ENCODE data around the gene IL16. TPM values are rescaled to one million over a fixed set of nuclear protein-coding genes. Genes with fewer than 3 reads are reported as not detected.

The IL16 gene
- total RNA-seq, 1 experiment from 2014 or later: not detected

DNA sequence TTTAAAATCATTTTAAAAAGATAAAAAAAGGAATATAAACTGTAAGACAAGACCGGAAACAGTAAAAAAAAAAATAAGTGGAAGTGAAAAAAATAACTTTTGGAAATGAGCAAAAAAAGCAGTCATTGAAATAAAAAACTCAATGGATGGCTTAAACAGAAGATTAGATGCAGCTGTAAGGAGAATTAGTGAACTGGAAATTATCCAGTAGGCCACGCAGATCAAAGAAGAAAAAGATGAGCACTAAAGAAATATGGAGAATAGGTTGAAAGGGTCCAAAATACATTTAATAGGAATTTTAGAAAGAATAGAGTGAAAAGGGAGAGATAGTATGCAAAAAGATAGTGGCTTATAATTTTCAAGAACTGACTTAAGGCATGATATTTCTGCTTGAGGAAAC is 80.3 kb downstream of the IL16 start:
- H3K4me3 Mint-ChIP-seq (ENCODE audit: low read depth, unreplicated experiment): no peak overlapping the region
- peaks cover 96% of the 10 kb centered on the region for H3K27me3 Mint-ChIP-seq (ENCODE audit: unreplicated experiment)
- intact Hi-C loops (cut with micrococcal nuclease; ENCODE audit: unreplicated experiment): no loop called here
- H3K36me3 Mint-ChIP-seq (ENCODE audit: insufficient read depth, unreplicated experiment): no peaks in the 10 kb centered on the region
- H3K4me1 Mint-ChIP-seq (ENCODE audit: low read depth, unreplicated experiment): no peaks in the 10 kb centered on the region
- no peak for DNase-seq
- H3K27ac Mint-ChIP-seq (ENCODE audit: unreplicated experiment): no peak overlapping the region
- H3K9me3 Mint-ChIP-seq (ENCODE audit: low read depth, unreplicated experiment): no peaks in the 10 kb centered on the region
- CTCF ChIA-PET: interaction anchor here (0.7 kb wide), 1 partner anchor 62 kb away, joined by 3 read pairs; no protein-coding TSS in a partner anchor
- no TSS peak for BruUV-seq (replicated peaks)
- TF ChIP-seq, protein P1, sequence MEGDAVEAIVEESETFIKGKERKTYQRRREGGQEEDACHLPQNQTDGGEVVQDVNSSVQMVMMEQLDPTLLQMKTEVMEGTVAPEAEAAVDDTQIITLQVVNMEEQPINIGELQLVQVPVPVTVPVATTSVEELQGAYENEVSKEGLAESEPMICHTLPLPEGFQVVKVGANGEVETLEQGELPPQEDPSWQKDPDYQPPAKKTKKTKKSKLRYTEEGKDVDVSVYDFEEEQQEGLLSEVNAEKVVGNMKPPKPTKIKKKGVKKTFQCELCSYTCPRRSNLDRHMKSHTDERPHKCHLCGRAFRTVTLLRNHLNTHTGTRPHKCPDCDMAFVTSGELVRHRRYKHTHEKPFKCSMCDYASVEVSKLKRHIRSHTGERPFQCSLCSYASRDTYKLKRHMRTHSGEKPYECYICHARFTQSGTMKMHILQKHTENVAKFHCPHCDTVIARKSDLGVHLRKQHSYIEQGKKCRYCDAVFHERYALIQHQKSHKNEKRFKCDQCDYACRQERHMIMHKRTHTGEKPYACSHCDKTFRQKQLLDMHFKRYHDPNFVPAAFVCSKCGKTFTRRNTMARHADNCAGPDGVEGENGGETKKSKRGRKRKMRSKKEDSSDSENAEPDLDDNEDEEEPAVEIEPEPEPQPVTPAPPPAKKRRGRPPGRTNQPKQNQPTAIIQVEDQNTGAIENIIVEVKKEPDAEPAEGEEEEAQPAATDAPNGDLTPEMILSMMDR (IDR thresholded peaks at IDR 0.05; ENCODE audit: unreplicated experiment): no peak

DNA sequence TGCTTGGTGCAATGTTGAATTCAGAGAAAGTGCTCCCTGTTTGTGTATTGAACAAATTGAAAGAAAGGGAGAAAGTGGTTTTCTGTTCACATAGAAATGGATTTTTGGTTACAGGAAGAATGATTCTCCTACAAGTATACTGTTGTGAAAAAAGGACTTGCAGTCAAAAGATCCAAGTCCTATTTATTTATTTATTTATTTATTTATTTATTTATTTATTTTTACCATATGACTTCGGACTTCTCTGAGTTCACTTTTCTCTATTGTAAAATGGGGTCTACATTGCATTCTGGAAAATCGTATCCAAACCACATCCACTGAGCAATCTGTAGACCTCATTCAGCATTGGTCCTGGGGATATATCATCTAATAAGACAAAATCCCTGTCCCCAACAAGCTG is 81.2 kb downstream of the IL16 start:
- Mint-ChIP-seq H3K9me3 (ENCODE audit: low read depth, unreplicated experiment) (no peaks in the 10 kb centered on the region), H3K27me3 (ENCODE audit: unreplicated experiment) (peaks cover 96% of the 10 kb centered on the region), H3K4me1 (ENCODE audit: low read depth, unreplicated experiment) (no peaks in the 10 kb centered on the region), H3K27ac (ENCODE audit: unreplicated experiment) (no peak overlapping the region), H3K36me3 (ENCODE audit: insufficient read depth, unreplicated experiment) (no peaks in the 10 kb centered on the region), H3K4me3 (ENCODE audit: low read depth, unreplicated experiment) (no peak overlapping the region)
- intact Hi-C loops (cut with micrococcal nuclease; ENCODE audit: unreplicated experiment): no loop called here
- TF ChIP-seq, protein P1 (IDR thresholded peaks at IDR 0.05; ENCODE audit: unreplicated experiment): no peak
- no TSS peak for BruUV-seq (replicated peaks)
- CTCF ChIA-PET: interaction anchor here (2.0 kb wide), 1 partner anchor 12 kb away, joined by 8 read pairs; no protein-coding TSS in a partner anchor
- DNase-seq: no peak

DNA sequence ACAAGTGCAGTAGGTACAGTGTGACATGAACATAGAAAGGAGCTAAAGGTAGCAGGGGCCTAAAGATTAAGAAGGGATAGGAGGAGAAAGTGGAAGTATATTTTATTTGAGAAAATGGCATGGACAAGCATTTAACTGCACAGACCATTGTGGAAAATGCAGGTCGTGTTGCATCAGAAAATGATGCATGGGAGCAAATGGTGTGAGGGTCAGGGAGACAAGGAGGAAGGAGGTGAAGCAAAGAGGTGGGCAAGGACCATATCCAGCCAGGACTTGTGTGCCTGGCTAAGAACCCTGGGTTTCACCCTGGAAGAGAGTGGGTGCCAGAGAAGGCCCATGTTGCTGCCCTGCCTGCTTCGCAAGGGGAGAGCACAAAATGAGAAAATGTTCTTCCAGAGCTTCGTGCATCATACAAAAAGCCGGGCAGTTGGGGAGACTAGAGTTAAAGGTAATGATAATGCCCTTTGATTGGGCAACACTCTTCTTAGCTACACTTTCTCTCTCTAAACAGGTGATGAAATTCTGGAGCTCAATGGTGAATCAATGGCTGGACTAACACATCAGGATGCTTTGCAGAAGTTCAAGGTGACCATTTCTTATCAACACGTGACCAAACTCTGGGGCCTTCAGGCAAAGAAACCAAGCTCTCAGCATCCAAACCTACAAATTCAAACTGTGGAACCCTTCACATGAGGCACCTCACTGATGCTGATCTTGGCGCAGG is 81.8 kb downstream of the IL16 start:
- intact Hi-C loops (cut with micrococcal nuclease; ENCODE audit: unreplicated experiment): no loop called here
- no peak for DNase-seq
- H3K9me3 Mint-ChIP-seq (ENCODE audit: low read depth, unreplicated experiment): no peaks in the 10 kb centered on the region
- CTCF ChIA-PET: interaction anchor here (0.5 to 2.0 kb wide), 3 partner anchors 13 to 670 kb away, joined by 3 to 8 read pairs (median 3); no protein-coding TSS in a partner anchor
- no TSS peak for BruUV-seq (replicated peaks)
- H3K4me3 Mint-ChIP-seq (ENCODE audit: low read depth, unreplicated experiment): no peak overlapping the region
- H3K27me3 Mint-ChIP-seq (ENCODE audit: unreplicated experiment): peaks cover 90% of the 10 kb centered on the region
- no peaks in the 10 kb centered on the region for H3K4me1 Mint-ChIP-seq (ENCODE audit: low read depth, unreplicated experiment)
- H3K36me3 Mint-ChIP-seq (ENCODE audit: insufficient read depth, unreplicated experiment): no peaks in the 10 kb centered on the region
- H3K27ac Mint-ChIP-seq (ENCODE audit: unreplicated experiment): no peak overlapping the region
- TF ChIP-seq, protein P1 (IDR thresholded peaks at IDR 0.05; ENCODE audit: unreplicated experiment): no peak

DNA sequence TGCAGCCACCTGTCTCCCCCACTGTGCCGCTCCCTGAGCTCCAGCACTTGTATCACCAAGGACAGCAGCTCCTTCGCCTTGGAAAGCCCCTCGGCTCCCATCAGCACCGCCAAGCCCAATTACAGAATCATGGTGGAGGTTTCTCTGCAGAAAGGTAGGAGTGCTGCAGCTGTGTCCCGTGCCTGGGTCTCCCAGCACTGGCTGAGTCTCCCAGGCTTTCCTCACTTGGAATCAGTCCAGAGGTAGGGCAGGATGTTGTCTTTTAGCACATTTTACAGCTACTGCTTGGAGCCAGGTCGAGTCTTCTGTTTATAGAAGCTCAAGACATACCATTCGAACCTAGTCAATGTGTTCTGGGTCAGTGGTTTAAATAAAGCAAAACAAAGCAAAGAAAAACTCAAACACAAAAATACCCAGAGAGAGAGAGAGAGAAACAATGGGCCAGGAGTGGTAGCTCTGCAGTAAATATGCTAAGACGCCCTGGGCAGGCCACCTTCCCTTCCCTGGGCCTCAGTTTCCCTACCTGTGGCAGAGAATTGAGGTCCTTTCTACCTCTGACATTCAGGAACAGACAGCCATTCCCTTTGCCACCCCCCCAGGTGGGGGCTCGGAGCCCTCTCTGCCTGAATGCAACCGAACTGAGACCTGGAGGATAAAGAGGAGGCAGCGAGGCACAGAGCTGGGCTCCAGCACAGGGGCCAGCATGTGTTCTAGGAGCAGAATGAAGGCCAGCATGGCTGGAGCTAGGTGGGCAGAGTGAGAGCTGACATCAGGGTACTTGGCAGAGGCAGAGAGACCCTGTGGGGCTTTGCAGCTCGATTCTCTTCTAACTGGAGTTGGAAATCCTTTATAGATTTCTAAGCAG is 83.2 kb downstream of the IL16 start:
- H3K4me3 Mint-ChIP-seq (ENCODE audit: low read depth, unreplicated experiment): no peak overlapping the region
- no peaks in the 10 kb centered on the region for H3K9me3 Mint-ChIP-seq (ENCODE audit: low read depth, unreplicated experiment)
- H3K36me3 Mint-ChIP-seq (ENCODE audit: insufficient read depth, unreplicated experiment): no peaks in the 10 kb centered on the region
- CTCF ChIA-PET: interaction anchor here (0.5 to 2.0 kb wide), 2 partner anchors 14 to 179 kb away, joined by 6 to 8 read pairs; no protein-coding TSS in a partner anchor
- no peak for DNase-seq
- no peak overlapping the region for H3K27ac Mint-ChIP-seq (ENCODE audit: unreplicated experiment)
- H3K4me1 Mint-ChIP-seq (ENCODE audit: low read depth, unreplicated experiment): no peaks in the 10 kb centered on the region
- intact Hi-C loops (cut with micrococcal nuclease; ENCODE audit: unreplicated experiment): no loop called here
- no TSS peak for BruUV-seq (replicated peaks)
- TF ChIP-seq, protein P1 (IDR thresholded peaks at IDR 0.05; ENCODE audit: unreplicated experiment): no peak
- H3K27me3 Mint-ChIP-seq (ENCODE audit: unreplicated experiment): peaks cover 83% of the 10 kb centered on the region
